ENCODE results near the gene KIF20B.

Gene KIF20B, protein sequence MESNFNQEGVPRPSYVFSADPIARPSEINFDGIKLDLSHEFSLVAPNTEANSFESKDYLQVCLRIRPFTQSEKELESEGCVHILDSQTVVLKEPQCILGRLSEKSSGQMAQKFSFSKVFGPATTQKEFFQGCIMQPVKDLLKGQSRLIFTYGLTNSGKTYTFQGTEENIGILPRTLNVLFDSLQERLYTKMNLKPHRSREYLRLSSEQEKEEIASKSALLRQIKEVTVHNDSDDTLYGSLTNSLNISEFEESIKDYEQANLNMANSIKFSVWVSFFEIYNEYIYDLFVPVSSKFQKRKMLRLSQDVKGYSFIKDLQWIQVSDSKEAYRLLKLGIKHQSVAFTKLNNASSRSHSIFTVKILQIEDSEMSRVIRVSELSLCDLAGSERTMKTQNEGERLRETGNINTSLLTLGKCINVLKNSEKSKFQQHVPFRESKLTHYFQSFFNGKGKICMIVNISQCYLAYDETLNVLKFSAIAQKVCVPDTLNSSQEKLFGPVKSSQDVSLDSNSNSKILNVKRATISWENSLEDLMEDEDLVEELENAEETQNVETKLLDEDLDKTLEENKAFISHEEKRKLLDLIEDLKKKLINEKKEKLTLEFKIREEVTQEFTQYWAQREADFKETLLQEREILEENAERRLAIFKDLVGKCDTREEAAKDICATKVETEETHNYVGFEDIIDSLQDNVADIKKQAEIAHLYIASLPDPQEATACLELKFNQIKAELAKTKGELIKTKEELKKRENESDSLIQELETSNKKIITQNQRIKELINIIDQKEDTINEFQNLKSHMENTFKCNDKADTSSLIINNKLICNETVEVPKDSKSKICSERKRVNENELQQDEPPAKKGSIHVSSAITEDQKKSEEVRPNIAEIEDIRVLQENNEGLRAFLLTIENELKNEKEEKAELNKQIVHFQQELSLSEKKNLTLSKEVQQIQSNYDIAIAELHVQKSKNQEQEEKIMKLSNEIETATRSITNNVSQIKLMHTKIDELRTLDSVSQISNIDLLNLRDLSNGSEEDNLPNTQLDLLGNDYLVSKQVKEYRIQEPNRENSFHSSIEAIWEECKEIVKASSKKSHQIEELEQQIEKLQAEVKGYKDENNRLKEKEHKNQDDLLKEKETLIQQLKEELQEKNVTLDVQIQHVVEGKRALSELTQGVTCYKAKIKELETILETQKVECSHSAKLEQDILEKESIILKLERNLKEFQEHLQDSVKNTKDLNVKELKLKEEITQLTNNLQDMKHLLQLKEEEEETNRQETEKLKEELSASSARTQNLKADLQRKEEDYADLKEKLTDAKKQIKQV (N-terminal part only)

DNA sequence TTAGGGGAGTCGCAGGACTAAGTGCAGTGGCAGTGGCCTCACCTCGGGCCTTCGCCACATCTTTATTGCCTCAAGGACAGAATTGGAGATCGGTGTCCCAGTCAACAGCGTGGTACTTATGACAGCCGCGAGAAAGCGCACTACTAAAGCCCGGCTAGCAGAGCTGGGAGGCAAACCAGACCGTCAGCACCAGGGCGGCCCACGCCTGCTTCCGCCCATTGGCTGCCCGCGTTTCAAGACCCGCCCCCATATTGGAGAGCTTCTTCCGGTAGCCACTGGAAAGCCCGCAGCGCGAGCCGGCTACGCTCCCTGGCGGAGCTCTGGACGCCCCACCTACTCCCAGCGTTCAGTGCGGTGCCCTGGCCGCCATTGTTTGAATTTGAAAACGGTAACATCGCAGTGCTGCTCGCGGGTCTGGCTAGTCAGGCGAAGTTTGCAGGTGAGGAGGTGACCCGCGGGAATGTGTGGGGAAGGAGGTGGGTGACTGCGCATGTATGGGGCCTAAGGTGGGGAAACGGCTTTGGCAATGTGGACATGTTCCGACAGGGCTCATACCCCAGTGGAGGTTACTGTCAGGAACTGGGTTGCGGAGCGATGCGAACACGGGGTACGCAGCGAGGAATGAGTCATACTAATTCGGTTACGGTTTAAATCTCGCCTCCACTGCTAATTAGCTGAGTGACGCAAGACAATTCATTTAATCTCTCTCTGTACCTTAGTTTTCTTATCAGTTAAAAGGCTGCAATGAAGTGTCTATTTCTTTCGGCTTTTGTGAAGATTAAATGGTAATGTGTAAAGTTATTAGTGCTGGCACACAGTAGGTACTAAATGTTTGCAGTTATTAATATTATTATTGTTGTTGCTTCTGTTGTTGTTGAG lies at the start of gene KIF20B:
TSS of gene KIF20B (plus strand) at position 349 of the 879 bp plus-strand sequence. CDS start 3,705 bp downstream, outside the sequence.
- peak; percentile 83 to 94 for DNase-seq

DNA sequence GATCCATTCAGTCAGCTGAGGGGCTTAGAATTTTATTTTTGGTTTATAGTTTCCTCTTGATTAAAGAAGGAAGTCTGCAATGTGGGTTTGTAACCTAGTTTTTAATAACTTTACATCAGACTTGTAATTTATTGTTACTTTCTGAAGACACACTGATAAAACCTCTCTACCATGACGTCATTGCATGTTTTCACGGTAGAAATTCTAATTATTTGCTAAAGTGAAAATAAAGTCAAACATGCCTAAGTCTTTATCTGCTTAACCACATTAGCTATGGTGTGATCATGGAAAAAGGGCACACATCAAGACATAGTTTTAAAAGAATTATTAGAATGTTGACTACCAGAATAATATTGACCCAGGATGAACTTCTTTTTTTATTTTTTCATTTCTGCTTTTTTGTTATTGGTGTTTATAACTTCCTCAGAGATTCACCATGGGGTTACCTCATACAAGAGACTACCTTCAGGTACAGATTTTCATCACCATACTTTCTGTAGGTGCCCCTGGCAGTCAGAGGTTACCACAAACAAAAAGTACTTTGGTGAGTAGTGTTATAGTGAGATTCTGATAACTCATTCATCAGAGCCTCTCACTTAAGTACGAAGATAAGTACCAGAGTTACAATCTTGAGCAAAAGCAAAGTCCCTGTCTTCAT lies 49.3 kb upstream of the KIF20B start:
- DNase-seq, result no peak

DNA sequence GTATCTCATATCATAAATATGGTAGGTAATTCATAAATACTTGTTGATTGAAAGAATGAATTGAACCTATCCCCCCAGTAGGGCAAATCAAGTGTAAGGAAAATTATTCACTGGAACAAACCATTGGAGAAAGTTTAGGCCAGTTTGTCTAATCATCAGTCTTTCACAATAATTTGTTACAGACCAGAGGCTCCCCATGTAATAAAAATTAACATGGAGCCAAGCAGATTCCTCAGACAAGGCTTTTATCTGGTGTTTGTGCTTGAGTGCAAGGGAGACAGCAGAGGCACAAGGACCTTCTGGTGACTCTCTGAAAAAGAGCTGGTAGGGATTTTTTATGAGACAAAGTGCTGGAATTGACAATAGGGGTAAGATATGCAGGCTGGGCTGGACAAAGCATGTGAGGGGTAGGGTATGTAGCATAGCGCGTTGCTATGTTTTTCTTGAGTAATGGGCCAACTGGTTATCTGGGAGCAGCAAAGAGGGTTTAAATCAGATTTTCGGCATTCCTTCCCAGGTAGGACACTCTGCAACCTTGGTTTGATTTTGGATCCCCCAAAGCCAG lies 48.5 kb upstream of the KIF20B start:
- no peak for DNase-seq

DNA sequence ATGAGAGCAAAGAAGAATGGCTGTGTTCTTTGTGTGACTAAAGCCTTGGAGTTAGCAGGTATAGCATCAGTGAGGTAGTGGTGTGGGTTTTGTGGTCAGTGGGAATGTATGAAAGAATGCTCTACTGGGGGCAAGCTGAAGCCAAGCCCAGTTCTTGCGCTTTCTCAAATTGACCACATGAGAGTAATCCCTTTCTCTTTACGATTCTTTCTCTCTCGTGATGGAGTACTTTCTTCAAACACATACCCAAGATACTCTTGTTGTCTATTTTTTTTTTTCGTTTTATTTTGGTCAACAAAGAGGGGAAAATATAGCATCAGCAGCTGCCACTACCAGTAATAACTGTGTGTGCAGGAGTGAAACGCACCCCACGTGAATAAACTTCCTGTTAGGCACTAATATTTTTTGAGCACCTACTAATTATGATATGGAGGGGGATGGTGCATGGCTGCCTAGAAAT lies 48.0 kb upstream of the KIF20B start:
- DNase-seq, result no peak

DNA sequence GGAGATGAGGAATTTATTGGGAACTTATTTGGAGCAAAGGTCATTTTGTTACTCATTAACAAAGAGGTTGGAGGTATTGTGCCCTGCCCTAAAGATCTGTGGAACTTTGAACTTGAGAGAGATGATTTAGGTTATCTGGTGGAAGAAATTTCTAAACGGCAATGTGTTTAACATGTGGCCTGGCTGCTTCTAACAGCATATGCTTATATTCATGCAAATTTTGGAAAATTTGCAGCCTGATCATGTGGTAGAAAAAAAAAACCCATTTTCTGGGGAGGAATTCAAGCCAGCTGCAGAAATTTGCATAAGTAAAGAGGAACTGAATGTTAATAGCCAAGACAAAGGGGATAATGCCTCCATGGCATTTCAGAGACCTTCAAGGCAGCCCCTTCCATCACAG lies 45.7 kb upstream of the KIF20B start:
- DNase-seq, result no peak

DNA sequence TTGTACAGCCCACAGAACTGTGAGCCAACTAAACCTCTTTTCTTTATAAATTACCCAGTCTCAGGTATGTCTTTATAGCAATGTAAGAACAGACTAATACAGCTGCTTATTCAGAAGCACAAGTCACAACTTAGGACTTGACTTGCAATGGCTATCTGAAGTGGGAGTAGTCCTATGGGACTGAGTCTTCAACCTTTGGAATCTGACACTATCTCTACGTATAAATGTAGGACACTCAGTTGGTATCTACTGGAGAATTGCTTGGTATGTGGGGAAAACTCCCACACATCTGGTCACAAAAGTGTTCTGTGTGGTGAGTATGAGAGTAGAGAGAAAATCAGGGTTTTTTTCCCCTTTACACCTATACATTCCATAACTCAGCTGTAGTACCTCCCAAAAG lies 44.1 kb upstream of the KIF20B start:
- DNase-seq, result no peak

DNA sequence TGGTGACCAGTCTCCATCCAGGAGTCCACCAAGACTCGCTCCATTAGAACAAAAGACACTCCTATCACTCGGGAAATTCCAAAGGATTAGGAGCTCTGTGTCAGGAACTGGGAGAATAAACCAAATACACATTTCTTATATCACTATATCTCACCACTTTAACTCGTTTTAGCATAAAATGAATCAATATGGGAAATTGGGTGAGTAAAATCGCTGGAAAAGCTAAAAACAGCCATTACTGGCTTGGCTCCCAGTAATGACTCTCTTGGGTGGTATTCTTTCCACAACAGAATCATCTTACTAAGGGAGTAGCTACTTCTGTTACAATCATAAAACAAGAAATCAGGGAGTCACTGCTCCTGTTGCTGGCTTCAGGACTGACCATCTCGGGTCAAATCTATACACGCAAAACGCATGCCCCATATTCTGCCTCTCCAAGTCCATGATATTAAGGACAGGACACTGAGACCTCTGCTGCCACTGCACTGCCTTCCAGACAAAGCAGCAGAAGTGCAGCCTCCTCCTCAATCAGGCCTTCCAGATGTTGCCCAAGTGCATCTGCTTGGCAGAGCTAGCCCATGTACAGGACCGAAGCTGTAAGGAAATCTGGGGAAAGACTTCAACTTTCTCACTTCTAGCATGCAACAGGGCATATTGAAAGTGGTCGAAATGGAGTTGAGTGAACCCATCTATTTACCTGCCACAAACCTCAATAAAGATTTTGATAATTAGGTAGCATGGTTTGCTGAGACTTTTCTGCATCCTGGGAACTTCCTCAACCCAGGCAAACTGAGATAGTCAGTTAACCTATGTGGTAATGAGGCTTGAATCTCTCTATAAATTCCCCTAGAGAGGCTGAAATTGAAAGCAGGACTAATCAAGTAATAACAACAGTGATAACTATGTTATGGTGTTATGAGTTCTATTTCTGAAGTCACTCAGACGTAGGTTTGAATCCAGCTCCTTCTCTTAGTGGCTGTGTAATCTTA lies 42.0 kb upstream of the KIF20B start:
- no peak for DNase-seq

DNA sequence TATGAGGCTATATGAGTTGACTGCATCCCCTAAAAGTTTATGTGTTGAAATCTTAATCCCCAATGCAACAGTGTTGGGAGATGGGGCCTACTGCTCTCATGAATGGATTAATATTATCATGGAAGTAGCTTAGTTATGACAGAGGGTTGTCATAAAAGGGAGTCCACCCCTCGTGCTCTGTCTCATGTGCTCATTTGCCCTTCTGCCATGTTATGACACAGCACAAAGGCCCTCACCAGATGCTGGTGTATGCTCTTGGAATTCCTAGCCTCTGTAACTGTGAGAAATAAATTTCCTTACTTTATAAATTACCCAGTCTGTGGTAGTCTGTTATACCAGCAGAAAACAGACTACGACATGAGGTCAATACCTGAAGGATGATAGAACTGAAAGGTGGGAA lies 38.8 kb upstream of the KIF20B start:
- no peak for DNase-seq

DNA sequence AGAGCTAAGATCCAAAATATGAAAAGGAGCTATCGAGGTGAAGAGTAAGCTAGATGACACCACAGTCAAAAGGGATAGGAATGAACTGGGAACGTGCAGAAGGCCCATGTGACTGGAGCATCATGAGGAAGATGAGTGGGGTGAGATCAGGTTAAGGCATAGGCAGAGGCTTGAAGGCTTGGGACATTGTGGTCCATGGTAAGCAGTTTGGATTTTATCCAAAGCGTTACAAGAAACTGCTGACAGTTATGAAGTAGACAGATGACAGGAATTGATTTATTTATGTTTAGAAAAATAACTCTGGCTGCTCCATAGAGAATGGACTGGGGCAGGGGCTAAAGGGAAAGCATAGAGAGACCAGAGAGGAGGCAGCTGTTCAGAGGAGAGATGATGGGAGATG lies 38.2 kb upstream of the KIF20B start:
- no peak for DNase-seq

DNA sequence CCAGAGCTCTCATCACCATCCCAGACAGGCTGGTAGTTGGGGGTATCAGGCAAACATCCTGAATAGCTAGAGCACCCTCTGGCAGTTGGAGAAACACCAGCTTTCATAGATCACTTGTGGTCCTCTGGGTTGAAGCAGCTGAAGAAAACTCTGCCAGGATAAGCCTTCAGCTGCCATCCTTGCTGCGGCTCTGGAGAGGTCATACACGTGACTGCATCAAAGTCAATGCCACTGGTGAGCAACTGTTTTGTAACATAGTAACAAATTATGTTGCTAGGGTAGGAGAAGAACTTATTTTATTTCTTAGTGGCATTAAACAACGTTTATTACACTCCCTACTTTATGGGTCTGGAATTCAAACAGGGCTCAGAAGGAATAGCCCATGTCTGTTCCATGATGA lies 37.2 kb upstream of the KIF20B start:
- no peak for DNase-seq

DNA sequence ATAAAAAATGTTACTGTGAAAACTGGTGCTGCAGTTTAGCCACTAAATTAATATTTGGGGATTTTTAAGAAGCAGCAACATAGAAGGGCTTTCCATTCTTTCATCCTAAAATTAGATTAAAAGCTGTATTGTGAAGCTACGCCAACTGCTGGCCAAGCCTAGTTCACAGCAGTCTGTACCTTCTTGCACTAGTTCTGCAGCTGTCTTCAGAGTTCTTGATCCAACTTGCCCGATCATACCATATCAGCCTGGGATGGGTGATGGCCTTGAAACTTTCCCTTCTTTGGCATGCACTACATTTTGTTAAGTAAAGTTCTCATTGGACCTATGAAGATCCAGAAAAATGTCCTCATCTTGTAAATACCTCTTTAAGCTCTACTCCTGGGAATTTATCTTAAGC lies 36.1 kb upstream of the KIF20B start:
- no peak for DNase-seq

DNA sequence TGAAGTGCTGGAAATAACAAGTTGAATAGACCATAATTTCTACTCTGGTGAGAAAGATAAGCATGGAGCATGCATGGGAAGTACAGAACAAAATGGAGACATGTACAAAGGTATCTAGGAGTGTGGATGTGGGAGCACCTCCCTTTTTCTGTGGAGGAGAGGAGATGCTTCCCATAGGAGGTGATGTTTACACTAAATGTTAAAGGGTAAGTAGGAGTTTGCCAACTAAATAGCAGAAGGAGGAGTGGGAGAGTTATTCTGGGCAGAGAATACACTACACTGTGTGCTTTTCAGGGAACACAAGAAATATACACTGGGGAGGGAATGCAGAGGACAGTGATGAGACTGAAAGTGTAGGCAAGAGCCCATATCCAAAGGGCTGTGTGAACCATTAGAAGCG lies 35.3 kb upstream of the KIF20B start:
- DNase-seq, result no peak

DNA sequence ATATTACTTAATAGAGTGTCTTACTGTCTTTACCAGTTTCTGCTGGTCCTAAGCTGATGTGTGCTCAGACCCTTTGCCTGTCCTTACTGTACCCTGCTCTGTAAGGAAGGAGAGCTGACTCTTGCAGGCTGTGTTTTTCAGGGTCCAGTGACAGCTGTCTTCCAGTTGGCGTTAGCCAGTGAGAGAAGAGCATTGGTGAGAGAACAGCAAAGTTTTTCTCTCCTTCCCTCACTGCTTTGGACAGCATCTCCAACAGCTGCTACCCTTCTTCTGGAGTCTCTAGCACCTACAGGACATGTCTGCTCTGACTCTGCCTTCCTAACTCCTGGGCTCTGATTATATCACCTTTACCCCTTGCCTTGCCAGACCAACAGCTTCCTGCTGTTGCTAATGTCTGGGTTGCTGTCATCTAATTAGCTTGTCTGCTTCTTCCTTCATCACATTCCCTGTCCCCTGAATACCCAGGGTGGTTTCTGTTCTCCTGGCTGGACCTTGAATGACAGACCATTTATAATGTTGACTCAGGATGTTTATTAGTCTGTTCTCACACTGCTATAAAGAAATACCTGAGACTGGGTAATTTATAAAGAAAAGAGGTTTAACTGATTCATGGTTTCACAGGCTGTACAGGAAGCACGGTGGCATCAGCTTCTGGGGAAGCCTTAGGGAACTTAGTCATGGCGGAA lies 32.9 kb upstream of the KIF20B start:
- DNase-seq, result no peak

DNA sequence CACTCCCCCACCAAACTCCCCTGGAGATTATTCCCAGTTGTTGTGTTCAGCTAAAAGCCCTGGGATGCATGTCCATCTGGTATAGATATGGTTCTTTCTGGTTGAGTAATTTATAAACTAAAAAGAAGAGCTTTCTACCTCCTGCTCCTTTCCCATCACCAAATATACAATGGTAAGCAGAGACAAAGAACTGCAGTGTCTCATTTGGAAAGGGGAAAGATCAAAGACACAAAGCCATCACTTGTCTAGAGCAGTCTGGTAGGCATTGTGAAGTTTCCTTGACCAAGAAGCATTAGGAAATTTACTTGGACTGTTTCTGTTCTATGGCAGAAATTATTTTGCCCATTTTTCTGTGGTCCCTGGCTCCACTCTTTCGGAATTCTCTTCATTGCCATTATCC lies 31.4 kb upstream of the KIF20B start:
- DNase-seq, result peak in 1 of 2 experiments; percentile 5

DNA sequence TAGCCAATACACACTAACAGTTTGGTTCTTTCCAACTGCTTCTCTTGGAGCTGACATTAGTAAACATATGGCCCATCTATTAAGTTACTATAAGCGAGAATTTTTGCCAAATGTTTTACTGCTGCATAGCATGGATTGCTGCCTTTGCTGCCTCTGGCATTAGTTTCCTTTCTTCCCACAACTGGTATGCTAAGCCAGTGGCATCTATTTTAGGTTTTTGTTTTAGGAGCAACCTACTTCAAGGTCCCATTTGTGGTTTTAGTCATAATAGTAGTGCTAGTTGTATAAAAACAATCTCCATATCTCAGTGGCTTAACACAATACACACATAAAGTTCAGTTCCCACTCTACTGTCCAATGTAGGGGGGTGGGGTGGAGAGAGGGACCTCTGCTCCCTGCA lies 30.5 kb upstream of the KIF20B start:
- DNase-seq, result peak in 1 of 2 experiments; percentile 64

DNA sequence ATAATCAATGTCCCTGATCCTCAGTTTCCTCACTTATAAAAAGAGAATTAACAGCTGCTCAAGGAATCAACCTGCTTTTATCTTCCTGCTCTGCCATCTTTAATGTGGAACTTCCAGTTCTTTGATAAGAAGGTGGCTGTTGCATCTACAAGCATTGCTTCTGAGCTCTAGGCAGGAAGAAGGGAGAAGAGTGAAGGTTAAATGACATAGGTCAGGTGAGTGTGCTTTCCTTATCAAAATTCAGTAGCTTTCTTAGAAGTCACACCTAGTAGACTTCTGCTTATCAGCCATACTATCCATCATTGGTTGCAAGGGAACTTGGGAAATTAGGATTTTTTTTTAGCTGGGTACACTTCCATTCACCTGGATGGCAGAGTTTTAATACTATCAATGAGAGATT lies 24.0 kb upstream of the KIF20B start:
- DNase-seq, result no peak

DNA sequence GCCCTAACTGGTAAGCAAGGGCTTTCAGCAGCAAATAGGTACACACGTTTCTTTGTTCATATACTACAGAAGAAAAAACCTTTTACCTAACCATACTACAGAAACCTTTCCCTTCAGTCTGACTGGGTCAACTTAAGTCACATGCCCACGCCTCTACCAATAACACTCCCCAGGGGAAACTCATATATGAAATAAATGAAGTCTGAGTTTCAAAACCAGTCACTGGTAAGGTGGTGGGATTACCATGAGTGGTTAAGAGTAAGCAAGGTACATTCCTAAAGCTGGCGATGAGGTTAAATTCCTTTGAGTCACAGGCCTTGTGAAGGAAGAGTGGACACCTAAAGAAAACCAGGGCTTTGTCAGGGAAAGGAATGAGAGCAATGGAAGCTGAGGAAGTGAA lies 21.4 kb upstream of the KIF20B start:
- no peak for DNase-seq

DNA sequence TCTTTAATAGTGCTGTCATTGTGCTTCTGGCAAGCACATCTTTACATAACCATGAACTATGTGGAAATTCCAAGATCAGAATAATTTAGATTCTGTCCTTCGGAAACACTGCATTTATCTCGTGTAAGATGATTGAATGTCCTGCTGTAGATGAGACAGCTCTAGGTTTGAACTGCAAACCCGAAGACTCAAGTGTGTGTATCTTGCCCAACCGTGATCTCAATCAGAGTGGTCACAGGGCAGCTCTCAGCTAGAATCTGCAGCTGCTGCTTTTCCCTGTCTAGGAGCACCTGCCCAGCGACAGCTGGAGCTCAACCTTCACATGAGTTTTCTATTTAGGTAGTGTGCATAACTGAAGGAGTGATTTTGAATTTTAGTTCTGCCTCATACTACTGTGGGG lies 17.5 kb upstream of the KIF20B start:
- DNase-seq, result no peak

DNA sequence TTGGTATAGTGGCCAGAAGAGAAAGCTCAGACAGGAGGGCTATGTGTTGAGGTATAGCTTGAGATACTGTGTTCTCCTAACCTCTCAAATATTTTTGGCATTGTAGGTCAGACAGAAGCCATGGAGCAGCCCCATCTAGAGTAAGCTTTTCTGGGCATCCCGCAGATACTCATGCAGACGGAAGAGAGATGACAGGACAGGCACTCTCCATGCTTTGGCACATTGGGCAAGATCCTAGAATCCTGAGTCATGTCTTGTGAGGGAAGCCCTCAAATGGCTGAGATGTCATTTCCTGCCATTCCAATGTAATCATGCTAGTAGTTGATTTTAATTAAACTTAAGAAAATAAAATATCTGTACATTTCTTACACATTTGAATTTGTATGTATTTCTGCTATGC lies 16.8 kb upstream of the KIF20B start:
- no peak for DNase-seq
